Embryonic facial prominence (tissue), 1 donor: Measurements from ENCODE around the gene NECTIN4.

ENCODE experiments used
- DNase-seq: peaks from one replicate; pipeline ENCODE4 v3.0.0-alpha.2; 2016; ENCODE audit errors: extremely low spot score

The NECTIN4 gene

GRCh38 chr1:161111527-161111926 is 22.2 kb upstream of the NECTIN4 start:
- DNase-seq: no peak

- no peak for DNase-seq
Measured at GRCh38 chr1:161111117-161111516, 21.8 kb upstream of the NECTIN4 start.

- DNase-seq: no peak
Measured at GRCh38 chr1:161106431-161106830, 17.1 kb upstream of the NECTIN4 start.

- no peak for DNase-seq
Measured at GRCh38 chr1:161100556-161100955, 11.2 kb upstream of the NECTIN4 start.

- DNase-seq: no peak
Measured at GRCh38 chr1:161099090-161099802, 9.9 kb upstream of the NECTIN4 start.

- DNase-seq: no peak
Measured at GRCh38 chr1:161098210-161099068, 9.1 kb upstream of the NECTIN4 start, which contains the start of gene KLHDC9. Gene KLHDC9 (plus strand): TSS chr1:161098361. CDS start chr1:161098536, 175 bp downstream.

GRCh38 chr1:161096530-161096929 is 7.2 kb upstream of the NECTIN4 start:
- no peak for DNase-seq

GRCh38 chr1:161096015-161096414 is 6.7 kb upstream of the NECTIN4 start:
- no peak for DNase-seq

- no peak for DNase-seq
Measured at GRCh38 chr1:161095230-161095629, 5.9 kb upstream of the NECTIN4 start.

GRCh38 chr1:161094481-161094880 is 5.1 kb upstream of the NECTIN4 start:
- no peak for DNase-seq

GRCh38 chr1:161092621-161093028 is 3.3 kb upstream of the NECTIN4 start:
- no peak for DNase-seq

- DNase-seq: no peak
Measured at GRCh38 chr1:161091796-161092507, 2.6 kb upstream of the NECTIN4 start.

- no peak for DNase-seq
Measured at GRCh38 chr1:161091093-161091492, 1.7 kb upstream of the NECTIN4 start.

GRCh38 chr1:161090617-161091016 is 1.3 kb upstream of the NECTIN4 start:
- no peak for DNase-seq

GRCh38 chr1:161089938-161090337 is 580 bp upstream of the NECTIN4 start:
- no peak for DNase-seq

GRCh38 chr1:161088587-161089110 is 709 bp downstream of the NECTIN4 start:
- DNase-seq: no peak

GRCh38 chr1:161086457-161086856 is 2.9 kb downstream of the NECTIN4 start:
- DNase-seq: no peak

- no peak for DNase-seq
Measured at GRCh38 chr1:161085165-161085564, 4.2 kb downstream of the NECTIN4 start.

- no peak for DNase-seq
Measured at GRCh38 chr1:161084597-161084988, 4.8 kb downstream of the NECTIN4 start.

- no peak for DNase-seq
Measured at GRCh38 chr1:161083748-161084596, 5.4 kb downstream of the NECTIN4 start.
